ENCODE measurements around the gene UGT1A6. TPM values are rescaled to one million over a fixed set of nuclear protein-coding genes. Genes with fewer than 3 reads are reported as not detected.

The UGT1A6 gene
- total and polyA plus RNA-seq, 2 of the 13 experiments (the other 11 are each of a cell fraction or from before 2014, with no cell fraction given): 0.25 TPM; not detected in 1

- TF ChIP-seq ZNF562 (CRISPR knock-in tag; IDR thresholded peaks at IDR 0.05; ENCODE audit: borderline replicate concordance): no peak
- no peak for TF ChIP-seq ZSCAN29 (CRISPR knock-in tag; conservative IDR thresholded peaks at IDR 0.05)
- 0 out of 2 replicates have a peak, but pooled peaks have one; percentile 17 for TF ChIP-seq ZNF225 (CRISPR knock-in tag; IDR thresholded peaks at IDR 0.05)
- TF ChIP-seq IKZF1 (IDR thresholded peaks at IDR 0.05): no peak
Observed at GRCh38 chr2:233793465-233794127, 100.9 kb downstream of the UGT1A6 start (continued).

GRCh38 chr2:233794128-233794658 lies 101.5 kb downstream of the UGT1A6 start:
- DNase-seq (ENCODE audit: low spot score) (no peak), FAIRE-seq (no peak), ATAC-seq (peak; percentile 32)
- no peak overlapping the region for H2AFZ ChIP-seq (ENCODE audit: low read length)
- peaks cover 14% of the 10 kb centered on the region; the same call in 1 of the 2 replicates for H3K4me1 ChIP-seq (ENCODE audit: insufficient read depth, low read length)
- peaks cover 7 to 58% of the 10 kb centered on the region in 2 experiments; a peak in 3 of 5 replicates for H3K27me3 ChIP-seq (ENCODE audit: control insufficient read depth in 1 of 2, insufficient read depth in 2 of 2, low read length in 2 of 2)
- POLR2A ChIA-PET: no interaction called here
- BruUV-seq (replicated peaks): no TSS peak
- CTCF ChIA-PET (ENCODE audit: low intra/inter-chr PET ratio, low total read pairs): no interaction called here
- no peaks in the 10 kb centered on the region for H3K36me3 ChIP-seq (replicated peaks in 1 of 2; ENCODE audit: control insufficient read depth in 1 of 2, insufficient read depth in 2 of 2, low read length in 2 of 2)
- no peaks in the 10 kb centered on the region for H3K9me3 ChIP-seq (ENCODE audit: low read length)
- no peaks in the 10 kb centered on the region for H4K20me1 ChIP-seq (ENCODE audit: insufficient read depth, low read length)
- WGBS (ENCODE audit: low lambda C conversion rate): 68% methylated on average over 17 of the region's 17 CpGs
- peak; percentile 81 for TF ChIP-seq ZNF652 (CRISPR knock-in tag; IDR thresholded peaks at IDR 0.05; ENCODE audit: borderline replicate concordance, low read depth)
- no peak for TF ChIP-seq CBFB (CRISPR knock-in tag; IDR thresholded peaks at IDR 0.05)
- peak; percentile 96 for TF ChIP-seq ZBTB33 (CRISPR knock-in tag; IDR thresholded peaks at IDR 0.05)
- peak; percentile 22; the same call in 1 of the 2 replicates for TF ChIP-seq PHF21A (CRISPR knock-in tag; IDR thresholded peaks at IDR 0.05)
- no peak for TF ChIP-seq JUNB (CRISPR knock-in tag; IDR thresholded peaks at IDR 0.05; ENCODE audit: borderline replicate concordance)
- intact Hi-C loops (cut with micrococcal nuclease; ENCODE audit: unreplicated experiment) (no loop called here), in situ Hi-C loops (cut with HindIII; ENCODE audit: extremely low pct_ligation_motif_present, low pct_unique_long_range_greater_than_20kb) (no loop called here)
- no peak overlapping the region for H3K4me2 ChIP-seq (ENCODE audit: low read depth, low read length)
- no peak overlapping the region for H3K27ac ChIP-seq (ENCODE audit: extremely low read length, insufficient read depth, low read length)
- no peak overlapping the region for H3K9ac ChIP-seq (ENCODE audit: insufficient read depth, low read depth, low read length)
- no peaks in the 10 kb centered on the region for H3K79me2 ChIP-seq (ENCODE audit: insufficient read depth, low read length)
- no peak overlapping the region for H3K4me3 ChIP-seq (replicated peaks in 1 of 3; ENCODE audit: insufficient read depth in 1 of 3, low read depth in 2 of 3, low read length in 3 of 3)

All from HepG2 (cell line).